Muscle layer of colon (tissue), 2 donors: Measurements from ENCODE around the gene PALLD.

Experiments used
- H3K27ac ChIP-seq: one replicate; pipeline ENCODE4 v1.7.0; 2013; ENCODE audit warnings: low read depth, mild to moderate bottlenecking, low read length, moderate library complexity
- H3K27me3 ChIP-seq, 2 donors: one replicate each; pipeline ENCODE4 v1.7.0; 2013; ENCODE audit warnings: low read length in 2 of 2, mild to moderate bottlenecking in 2 of 2; ENCODE audit not compliant: insufficient read depth in 2 of 2, control insufficient read depth in 1 of 2
- H3K36me3 ChIP-seq: one replicate; pipeline ENCODE4 v1.7.0; 2013; ENCODE audit warnings: mild to moderate bottlenecking, low read length; ENCODE audit not compliant: insufficient read depth
- H3K4me1 ChIP-seq: one replicate; pipeline ENCODE4 v1.7.0; 2013; ENCODE audit warnings: mild to moderate bottlenecking, low read length; ENCODE audit not compliant: insufficient read depth
- H3K4me3 ChIP-seq, 2 donors: one replicate each; pipeline ENCODE4 v1.7.0; 2013; ENCODE audit warnings: low read length in 2 of 2, low read depth in 1 of 2, mild to moderate bottlenecking in 1 of 2, moderate library complexity in 1 of 2
- H3K9ac ChIP-seq: one replicate; pipeline ENCODE4 v1.7.0; 2013; ENCODE audit warnings: low read length
- H3K9me3 ChIP-seq: one replicate; pipeline ENCODE4 v1.7.0; 2013; ENCODE audit warnings: mild to moderate bottlenecking, low read length
- donor health status: abdominal sarcoma.
- donor health status: Adenocarcinoma of cecum.

The PALLD gene

DNA sequence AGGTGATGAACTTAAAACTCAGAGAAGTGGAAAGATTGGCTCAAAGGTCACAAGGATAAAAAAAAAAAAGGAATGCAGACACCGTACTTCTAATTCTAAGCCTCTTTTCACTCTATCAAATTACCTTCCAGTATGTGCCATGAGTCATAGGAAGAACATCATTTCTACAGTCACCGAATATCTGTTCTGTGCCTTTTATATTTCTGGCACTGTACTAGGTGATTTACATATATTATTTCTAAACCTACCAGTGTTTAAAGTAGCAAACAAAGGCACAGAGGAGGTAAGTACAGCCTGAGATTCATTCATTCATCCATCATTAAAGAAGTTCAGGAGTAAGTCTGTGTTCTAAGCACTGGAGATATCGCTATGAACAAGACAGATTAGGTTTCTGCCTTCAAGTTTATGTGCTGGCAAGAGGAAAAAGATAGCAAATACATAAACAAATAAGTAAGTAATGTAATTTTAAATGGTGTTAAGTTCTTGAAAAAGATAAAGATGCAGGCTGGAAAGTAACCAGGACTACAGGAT, 65.3 kb downstream of the PALLD start:
- no peaks in the 10 kb centered on the region for H3K9me3 ChIP-seq
- H3K9ac ChIP-seq, result no peak overlapping the region
- no peaks in the 10 kb centered on the region for H3K36me3 ChIP-seq
- H3K27ac ChIP-seq, result no peak overlapping the region
- no peaks in the 10 kb centered on the region for H3K27me3 ChIP-seq
- H3K4me1 ChIP-seq, result peaks cover 17% of the 10 kb centered on the region
- H3K4me3 ChIP-seq, result no peak overlapping the region

DNA sequence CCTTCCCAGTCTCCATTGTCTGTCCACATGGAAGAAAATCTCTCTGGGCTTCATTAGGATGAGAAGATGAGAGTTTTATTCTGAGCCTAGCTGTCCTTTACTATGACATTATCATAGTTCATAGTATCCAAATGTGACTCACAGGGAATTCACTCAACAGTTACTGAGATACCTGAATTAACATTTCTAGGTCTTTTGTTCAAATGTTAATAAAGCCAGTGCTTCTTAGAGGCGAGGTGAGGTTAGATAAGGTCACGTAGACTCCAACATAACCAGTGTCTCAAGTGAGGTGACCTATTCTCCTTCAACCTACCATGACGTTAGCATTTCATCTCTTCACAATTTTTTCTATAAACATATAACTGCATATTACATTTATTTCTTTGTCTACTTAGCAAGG, 67.2 kb downstream of the PALLD start:
- Histone ChIP-seq H3K36me3 (no peaks in the 10 kb centered on the region), H3K4me1 (peaks cover 19% of the 10 kb centered on the region), H3K9me3 (no peaks in the 10 kb centered on the region), H3K4me3 (no peak overlapping the region), H3K9ac (no peak overlapping the region), H3K27ac (no peak overlapping the region), H3K27me3 (no peaks in the 10 kb centered on the region)

DNA sequence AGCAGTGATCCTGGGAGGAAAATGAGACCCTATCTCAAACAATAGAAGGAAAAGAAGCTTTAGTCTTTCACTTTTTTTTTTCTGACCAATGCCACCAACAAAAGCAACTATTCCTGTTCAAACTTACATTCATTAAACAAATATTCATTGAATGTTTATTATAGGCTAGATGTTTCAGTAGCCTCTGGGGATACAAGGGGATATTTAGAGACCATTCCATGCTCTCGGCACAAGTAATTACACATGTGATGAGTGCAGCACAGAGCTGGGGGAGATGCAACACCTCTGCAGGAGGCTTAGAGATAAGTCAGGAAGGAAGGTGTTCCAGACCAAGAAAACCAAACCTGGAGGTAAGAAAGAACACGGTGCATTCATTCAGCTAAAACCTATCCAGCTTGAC, 68.3 kb downstream of the PALLD start:
- H3K36me3 ChIP-seq, result no peaks in the 10 kb centered on the region
- no peak overlapping the region for H3K9ac ChIP-seq
- no peaks in the 10 kb centered on the region for H3K9me3 ChIP-seq
- no peak overlapping the region for H3K27ac ChIP-seq
- no peaks in the 10 kb centered on the region for H3K27me3 ChIP-seq
- H3K4me1 ChIP-seq, result peaks cover 23% of the 10 kb centered on the region
- no peak overlapping the region for H3K4me3 ChIP-seq

GRCh38 chr4:168566726-168567125, 69.9 kb downstream of the PALLD start:
- Histone ChIP-seq H3K9ac (no peak overlapping the region), H3K9me3 (no peaks in the 10 kb centered on the region), H3K27me3 (no peaks in the 10 kb centered on the region), H3K4me3 (no peak overlapping the region), H3K27ac (no peak overlapping the region), H3K4me1 (peaks cover 12% of the 10 kb centered on the region), H3K36me3 (no peaks in the 10 kb centered on the region)

- H3K4me3 ChIP-seq, result no peak overlapping the region
- no peaks in the 10 kb centered on the region for H3K9me3 ChIP-seq
- H3K4me1 ChIP-seq, result peaks cover 7% of the 10 kb centered on the region
- H3K27me3 ChIP-seq, result no peaks in the 10 kb centered on the region
- no peak overlapping the region for H3K9ac ChIP-seq
- H3K36me3 ChIP-seq, result no peaks in the 10 kb centered on the region
- H3K27ac ChIP-seq, result no peak overlapping the region
Observed at GRCh38 chr4:168569066-168569930, 72.4 kb downstream of the PALLD start.

DNA sequence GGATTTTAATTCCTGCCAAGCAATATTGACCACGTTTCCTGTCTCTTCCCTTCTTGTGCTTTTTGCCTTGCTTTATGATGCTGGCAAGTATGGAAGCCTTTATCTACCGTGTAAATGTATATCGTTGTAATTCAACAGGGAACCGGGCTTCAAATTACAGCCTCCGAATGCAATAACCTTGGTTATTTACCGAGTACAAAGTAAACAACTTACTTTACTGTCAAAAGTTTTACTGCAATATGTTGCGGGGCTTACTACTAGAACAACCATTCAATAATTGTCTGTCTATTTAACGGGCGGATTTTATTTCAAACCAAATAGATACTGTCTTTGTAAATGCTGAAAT, 73.1 kb downstream of the PALLD start:
- no peak overlapping the region for H3K27ac ChIP-seq

GRCh38 chr4:168570466-168570865, 73.6 kb downstream of the PALLD start:
- Histone ChIP-seq H3K27ac (no peak overlapping the region), H3K27me3 (no peaks in the 10 kb centered on the region), H3K36me3 (no peaks in the 10 kb centered on the region), H3K9ac (no peak overlapping the region), H3K4me1 (peaks cover 7% of the 10 kb centered on the region), H3K4me3 (no peak overlapping the region), H3K9me3 (no peaks in the 10 kb centered on the region)

More for the DNA sequence above, 73.1 kb downstream of the PALLD start:
- H3K4me1 ChIP-seq, result peaks cover 7% of the 10 kb centered on the region
- no peak overlapping the region for H3K4me3 ChIP-seq
- H3K27me3 ChIP-seq, result no peaks in the 10 kb centered on the region
- H3K36me3 ChIP-seq, result no peaks in the 10 kb centered on the region
- no peak overlapping the region for H3K9ac ChIP-seq
- no peaks in the 10 kb centered on the region for H3K9me3 ChIP-seq

GRCh38 chr4:168572002-168572401, 75.2 kb downstream of the PALLD start:
- no peaks in the 10 kb centered on the region for H3K27me3 ChIP-seq
- H3K9ac ChIP-seq, result no peak overlapping the region
- no peaks in the 10 kb centered on the region for H3K36me3 ChIP-seq
- H3K4me1 ChIP-seq, result peaks cover 7% of the 10 kb centered on the region
- H3K4me3 ChIP-seq, result no peak overlapping the region
- no peak overlapping the region for H3K27ac ChIP-seq
- no peaks in the 10 kb centered on the region for H3K9me3 ChIP-seq

GRCh38 chr4:168573870-168574269, 77.0 kb downstream of the PALLD start:
- Histone ChIP-seq H3K4me1 (peaks cover 6% of the 10 kb centered on the region), H3K4me3 (no peak overlapping the region), H3K9me3 (no peaks in the 10 kb centered on the region), H3K9ac (no peak overlapping the region), H3K27me3 (no peaks in the 10 kb centered on the region), H3K27ac (no peak overlapping the region), H3K36me3 (no peaks in the 10 kb centered on the region)

DNA sequence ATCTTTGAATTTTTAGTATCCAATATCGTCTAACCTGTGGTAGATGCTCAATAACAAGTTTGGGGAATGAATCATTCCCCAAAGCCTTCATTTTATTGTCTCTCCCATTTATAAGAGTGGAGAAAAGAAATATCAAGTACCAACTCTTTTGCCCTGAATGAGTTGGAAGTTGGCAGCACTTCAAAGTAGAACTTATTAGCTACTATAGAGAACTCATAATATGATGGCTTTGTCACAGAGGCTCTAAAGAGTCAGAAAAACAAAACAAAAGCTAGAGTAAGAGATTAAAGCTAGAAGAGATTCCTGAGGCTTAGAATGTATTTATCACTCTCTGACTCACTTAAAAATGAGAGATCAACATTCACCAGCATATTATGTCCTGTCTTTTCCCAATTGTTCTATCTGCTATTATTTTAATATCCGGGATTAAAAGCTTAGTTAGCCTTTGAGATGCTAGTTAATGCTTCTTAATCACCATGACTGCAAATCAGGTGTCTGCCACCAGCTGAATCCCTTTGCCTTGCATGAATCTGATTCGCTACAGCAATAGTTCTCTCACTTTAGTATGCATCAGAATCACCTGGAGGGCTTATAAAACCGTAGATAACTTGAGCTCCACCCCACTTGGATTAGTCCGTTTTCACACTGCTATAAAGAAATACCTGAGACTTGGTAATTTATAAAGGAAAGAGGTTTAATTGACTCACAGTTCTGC, 77.9 kb downstream of the PALLD start:
- Histone ChIP-seq H3K4me3 (no peak overlapping the region), H3K36me3 (no peaks in the 10 kb centered on the region), H3K9ac (no peak overlapping the region), H3K4me1 (no peaks in the 10 kb centered on the region), H3K27me3 (no peaks in the 10 kb centered on the region), H3K9me3 (no peaks in the 10 kb centered on the region), H3K27ac (no peak overlapping the region)

GRCh38 chr4:168575473-168575872, 78.6 kb downstream of the PALLD start:
- Histone ChIP-seq H3K4me3 (no peak overlapping the region), H3K9ac (no peak overlapping the region), H3K27ac (no peak overlapping the region), H3K36me3 (no peaks in the 10 kb centered on the region), H3K27me3 (no peaks in the 10 kb centered on the region), H3K9me3 (no peaks in the 10 kb centered on the region), H3K4me1 (no peaks in the 10 kb centered on the region)
